DMS153 (cell line): Measurements from ENCODE around the gene YOD1.

Experiments
- DNase-seq: peaks from one replicate; lab custom pipeline; 2025; lab: John Stamatoyannopoulos, UW

YOD1 gene

DNA sequence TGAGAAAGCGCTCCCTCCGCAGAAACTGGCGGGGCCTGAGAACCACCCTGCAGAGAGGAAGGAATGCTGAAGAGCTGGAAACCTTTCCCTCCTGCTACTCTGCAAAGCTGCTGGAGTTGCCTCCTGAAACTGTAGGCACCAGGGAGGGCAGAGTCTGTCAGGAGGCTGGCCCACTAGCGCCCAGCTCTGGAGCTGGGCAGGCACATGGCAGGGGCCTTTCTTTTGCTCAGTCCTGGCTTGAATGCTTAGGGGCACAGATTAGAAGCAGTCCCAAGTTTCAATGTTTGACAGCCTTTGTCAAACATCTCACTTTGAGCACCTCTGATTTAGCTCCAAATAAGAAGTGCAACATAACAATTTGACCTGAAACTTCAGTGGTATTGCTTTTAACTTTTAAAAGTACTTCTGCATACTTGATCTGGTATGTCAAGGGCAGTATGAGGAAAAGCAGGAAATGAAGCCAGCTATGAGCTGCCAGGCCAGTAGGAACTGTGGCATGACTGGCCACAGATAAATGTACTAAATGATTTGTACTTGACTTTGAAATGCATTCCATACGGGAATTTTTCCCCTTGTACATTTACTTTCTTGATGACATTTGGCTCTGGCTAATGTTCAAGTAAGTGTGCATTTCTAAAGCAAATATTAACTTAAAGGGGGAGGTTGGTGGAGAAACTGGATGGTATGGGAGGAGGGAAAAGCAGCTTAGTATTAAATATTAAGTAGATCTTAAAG, 25.7 kb downstream of the YOD1 start:
- no peak for DNase-seq

DNA sequence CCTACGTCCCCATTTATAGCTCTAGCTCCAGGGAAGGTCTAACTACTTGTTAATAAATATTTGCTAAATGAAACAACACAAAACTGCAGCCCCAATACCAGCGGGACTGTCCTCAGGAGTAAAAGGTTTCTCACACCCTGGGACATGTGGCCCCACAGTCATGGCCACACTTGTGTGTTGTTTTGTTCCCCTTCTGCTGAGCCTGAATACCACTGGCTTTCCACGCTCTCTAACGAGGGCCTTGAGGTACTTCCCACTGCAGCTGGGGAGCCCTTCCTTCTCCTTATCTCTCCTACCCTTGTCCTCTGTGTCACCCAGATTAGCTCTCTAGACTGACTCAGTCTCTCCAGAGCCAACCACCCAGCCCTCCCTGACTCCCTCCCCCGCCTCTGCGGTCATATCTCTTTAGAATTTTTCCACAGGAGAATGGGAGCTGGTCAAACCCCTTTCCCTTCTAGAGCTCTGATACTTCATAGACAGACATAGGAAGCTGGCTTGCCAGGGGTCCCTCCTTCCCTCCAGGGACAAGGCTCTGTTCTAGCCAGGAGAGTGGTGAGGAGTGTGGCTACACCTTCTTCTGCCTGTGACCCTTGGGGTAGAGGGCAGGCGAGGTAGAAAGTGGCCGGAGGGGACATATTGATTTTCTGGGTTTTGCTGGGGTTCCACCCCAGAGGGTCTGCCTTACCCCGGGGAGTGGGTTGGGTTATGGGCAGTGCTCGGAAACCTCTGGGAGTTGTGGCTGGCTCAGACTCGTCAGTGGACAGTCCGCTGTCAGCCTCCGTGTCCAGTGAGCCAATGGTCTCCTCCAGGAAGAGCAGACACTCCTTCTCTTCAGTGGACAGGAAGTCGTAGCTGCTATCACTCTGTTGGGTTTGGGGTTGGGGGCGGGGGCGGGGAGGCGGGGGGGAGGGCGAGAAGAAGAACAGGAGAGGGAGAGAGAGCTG, 26.5 kb downstream of the YOD1 start:
- no peak for DNase-seq

- no peak for DNase-seq
Measured at GRCh38 chr1:207022996-207023679, 27.9 kb downstream of the YOD1 start.

GRCh38 chr1:207021876-207022596, 29.0 kb downstream of the YOD1 start:
- DNase-seq: no peak

DNA sequence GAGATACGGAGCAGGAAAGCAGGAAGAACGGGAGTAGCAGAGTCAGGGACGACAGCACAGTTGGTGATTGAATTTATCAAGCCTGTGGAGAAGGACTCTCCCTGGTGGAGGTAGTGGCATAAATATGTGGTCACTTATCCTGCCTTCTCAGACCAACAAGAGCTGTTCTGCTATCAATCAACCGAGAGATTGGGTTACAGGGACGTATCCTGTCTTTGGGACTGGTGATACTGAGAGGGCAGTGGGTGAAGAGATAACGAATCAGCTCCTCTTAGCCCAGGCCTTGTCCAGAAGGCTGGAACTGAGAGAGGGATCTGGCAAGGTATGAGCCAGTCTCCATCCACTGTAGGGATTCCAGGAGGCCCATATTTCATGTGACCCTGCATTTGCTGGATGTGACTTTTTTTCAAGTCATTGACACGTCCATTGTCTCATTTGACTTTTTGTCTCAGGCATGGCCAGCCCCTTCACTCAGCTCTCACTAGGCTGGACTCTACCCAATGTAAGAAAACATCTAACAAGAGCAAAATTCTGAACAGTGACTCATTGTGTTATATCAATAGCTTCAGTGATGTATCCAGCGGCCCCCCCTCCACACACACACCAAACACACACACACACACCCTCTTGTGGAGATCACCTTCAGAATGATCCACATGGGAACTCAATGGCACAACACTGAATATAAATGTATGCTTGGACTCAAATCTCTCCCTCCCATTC, 29.7 kb downstream of the YOD1 start:
- DNase-seq: no peak

- DNase-seq: no peak
Measured at GRCh38 chr1:207020709-207021107, 30.3 kb downstream of the YOD1 start.

- DNase-seq: no peak
Measured at GRCh38 chr1:207020065-207020708, 30.8 kb downstream of the YOD1 start.

GRCh38 chr1:207019661-207020060, 31.3 kb downstream of the YOD1 start:
- DNase-seq: no peak

- DNase-seq: no peak
Measured at GRCh38 chr1:207019161-207019560, 31.8 kb downstream of the YOD1 start.

DNA sequence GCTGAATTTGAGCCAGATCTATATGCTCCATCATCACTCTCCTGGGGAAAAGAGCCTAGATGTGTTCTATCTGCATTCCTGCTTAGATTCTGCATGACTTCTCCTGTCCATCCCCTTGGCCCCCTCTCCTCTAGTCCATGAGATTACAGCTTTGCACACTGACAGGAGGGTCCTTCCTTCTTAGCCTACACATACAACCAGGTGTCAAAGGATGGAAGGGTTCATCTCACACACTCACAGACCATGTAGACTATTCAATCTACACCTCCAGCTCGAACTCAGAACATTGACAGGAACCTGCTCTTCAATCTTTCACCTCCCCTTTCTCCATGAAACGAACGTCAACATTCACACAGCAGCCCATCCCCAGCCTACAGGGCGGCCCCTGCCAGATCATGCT, 32.3 kb downstream of the YOD1 start:
- no peak for DNase-seq

GRCh38 chr1:207017615-207018559, 33.1 kb downstream of the YOD1 start:
- DNase-seq: no peak

DNA sequence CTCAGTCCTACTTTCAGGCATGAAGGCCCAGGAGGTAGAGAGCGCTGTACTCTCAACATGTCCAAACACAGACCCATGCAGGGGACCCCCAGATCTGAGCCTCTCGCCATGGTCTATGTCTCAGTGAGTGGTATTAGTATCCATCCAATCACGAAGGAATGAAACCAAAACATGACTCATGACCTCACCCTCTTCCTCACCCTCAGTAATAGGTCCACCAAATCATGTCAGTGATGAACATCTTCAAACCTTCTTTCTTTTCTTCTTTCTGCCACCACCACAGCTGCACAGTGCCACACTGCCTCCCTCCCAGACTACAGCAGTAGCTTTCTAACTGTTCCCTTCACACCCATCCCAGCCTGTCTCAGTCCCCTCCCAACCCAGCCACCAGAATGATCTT, 35.2 kb downstream of the YOD1 start:
- DNase-seq: no peak

GRCh38 chr1:207014728-207015127, 36.3 kb downstream of the YOD1 start:
- DNase-seq: no peak

DNA sequence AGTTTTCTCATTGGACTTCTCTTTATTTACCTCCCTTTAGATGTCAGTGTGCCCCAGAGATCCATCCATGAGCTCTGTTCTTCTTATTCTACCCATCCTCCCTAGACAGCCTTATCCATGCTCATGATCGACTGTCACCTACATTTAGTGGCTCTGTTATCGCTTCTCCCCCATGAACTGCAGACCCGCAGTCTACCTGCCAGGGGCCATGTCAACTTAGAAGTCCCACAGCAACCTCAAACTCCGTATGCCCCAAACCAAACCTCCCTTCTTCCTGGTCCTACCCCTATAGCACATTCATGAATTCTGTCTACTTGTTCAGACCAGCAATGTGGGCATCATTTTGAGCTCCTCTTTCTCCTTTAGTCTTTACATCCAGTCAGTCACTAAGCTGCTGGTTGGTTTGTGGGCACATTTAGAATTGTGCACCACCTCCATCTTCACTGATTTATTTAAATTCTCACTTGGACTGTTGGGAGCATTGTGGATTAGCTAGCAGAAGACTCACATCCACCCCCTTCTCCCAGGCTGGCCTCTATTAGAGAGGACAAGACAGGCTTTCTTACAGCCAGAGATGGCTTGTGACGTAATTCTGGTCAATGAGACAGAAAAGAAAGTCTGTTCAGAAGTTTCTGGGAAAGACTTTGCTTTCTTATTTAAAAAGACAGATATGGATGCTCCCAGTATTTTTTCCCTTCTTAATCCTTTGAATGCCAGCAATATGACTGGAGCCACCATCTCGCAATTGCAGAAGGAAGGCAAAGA, 37.5 kb downstream of the YOD1 start:
- no peak for DNase-seq

DNA sequence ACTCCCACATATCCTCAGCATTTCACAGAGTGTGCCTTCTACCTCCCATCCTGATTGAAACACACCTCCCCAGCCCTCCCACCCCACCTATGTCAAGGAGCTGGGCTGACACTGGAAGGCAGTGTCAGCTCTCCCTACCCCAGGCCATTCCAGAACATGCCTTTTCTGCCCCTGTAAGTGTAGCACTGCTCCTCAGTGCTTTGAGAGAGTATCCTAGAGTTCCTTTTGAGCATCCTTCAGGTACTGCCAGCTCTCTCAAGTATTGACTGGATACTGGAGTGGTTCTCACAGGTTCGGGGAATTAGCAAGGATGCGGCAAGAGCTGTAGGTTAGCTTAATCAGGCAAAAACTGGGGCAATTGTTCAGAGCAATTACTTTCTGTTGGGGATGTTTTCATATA, 40.3 kb downstream of the YOD1 start:
- DNase-seq: no peak

GRCh38 chr1:207009945-207010344, 41.1 kb downstream of the YOD1 start:
- DNase-seq: no peak

DNA sequence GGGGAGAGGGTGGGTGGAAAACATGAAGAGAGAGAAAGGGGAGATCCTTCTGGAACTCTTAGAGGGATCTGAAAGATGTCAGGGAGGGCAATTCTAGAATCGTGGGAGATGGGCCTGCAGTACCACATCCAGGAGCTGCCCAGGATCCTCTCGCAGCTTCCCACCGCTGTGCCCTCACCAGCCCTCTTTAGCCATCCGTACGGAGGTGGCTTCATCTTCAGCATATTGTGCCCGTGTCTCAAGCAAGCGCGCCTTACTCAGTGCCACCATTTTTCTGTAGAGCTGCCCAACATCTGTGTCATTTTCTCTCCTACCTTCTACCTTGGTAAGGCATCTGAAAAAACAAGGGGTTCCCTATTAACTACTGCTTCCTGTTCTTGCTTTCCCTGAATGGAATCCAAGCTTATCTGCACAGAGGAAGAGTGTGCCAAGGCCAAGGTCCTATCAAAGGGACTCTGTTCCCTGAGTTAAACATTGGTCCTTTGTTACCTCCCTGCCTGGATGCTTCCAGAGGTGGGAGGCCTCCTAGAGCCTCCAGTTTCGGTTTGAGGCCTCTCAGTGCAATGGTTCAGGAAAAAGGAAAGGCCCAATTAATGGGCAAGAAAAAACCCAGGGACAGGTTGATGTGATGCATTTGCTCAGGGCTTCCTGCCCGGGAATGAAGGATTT, 41.7 kb downstream of the YOD1 start:
- no peak for DNase-seq

GRCh38 chr1:207007352-207008033, 43.5 kb downstream of the YOD1 start:
- DNase-seq: no peak
